Common myeloid progenitor, CD34-positive (primary cell): ENCODE data around the gene FNDC8. TPM values are rescaled to one million over a fixed set of nuclear protein-coding genes. Genes with fewer than 3 reads are reported as not detected.

Source experiments
- CTCF ChIA-PET: fragments of 350-600 bp; sonication (Branson Sonifier 250); formaldehyde crosslinking; loops from one replicate; lab custom pipeline; 2021; ENCODE audit warnings: antibody characterized with exemption; lab: Charles Lee
- POLR2A ChIA-PET: fragments of 350-600 bp; sonication (Branson Sonifier 250); formaldehyde crosslinking; loops from one replicate; lab custom pipeline; 2021; ENCODE audit warnings: antibody characterized with exemption; lab: Charles Lee
- DNase-seq, 3 donors: peaks; one replicate each; pipeline versions ENCODE4 v3.0.0 to v3.0.0-alpha.2; 2013
- H3K27ac ChIP-seq, 2 experiments: 1 replicate in 1 of 2; 2 replicates in 1 of 2; pipeline ENCODE4 v1.7.0; 2013; ENCODE audit warnings: inconsistent platforms in 2 of 2, low read length in 2 of 2, mild to moderate bottlenecking in 2 of 2, low read depth in 1 of 2, moderate library complexity in 1 of 2; ENCODE audit not compliant: severe bottlenecking in 2 of 2, insufficient read depth in 1 of 2, poor library complexity in 1 of 2
- H3K27me3 ChIP-seq, 5 experiments: replicated peaks in 2 of 5; 1 replicate in 3 of 5; 2 replicates in 2 of 5; pipeline versions ENCODE4 v1.6.1 to v1.7.0; 2013; ENCODE audit warnings: low read length in 4 of 5, mild to moderate bottlenecking in 2 of 5, moderate library complexity in 2 of 5, inconsistent platforms in 1 of 5; ENCODE audit not compliant: insufficient read depth in 5 of 5, control insufficient read depth in 4 of 5
- H3K36me3 ChIP-seq, 4 experiments: 1 replicate in 2 of 4; 2 replicates in 2 of 4; pipeline versions ENCODE4 v1.6.1 to v1.7.0; 2013; ENCODE audit warnings: low read length in 3 of 4, control low read depth in 1 of 4, mild to moderate bottlenecking in 1 of 4; ENCODE audit not compliant: control insufficient read depth in 4 of 4, insufficient read depth in 4 of 4
- H3K4me1 ChIP-seq, 4 experiments: 1 replicate in 3 of 4; 2 replicates in 1 of 4; pipeline versions ENCODE4 v1.6.1 to v1.7.1; 2013; ENCODE audit warnings: low read length in 3 of 4, mild to moderate bottlenecking in 3 of 4, control low read depth in 1 of 4, inconsistent platforms in 1 of 4, moderate library complexity in 1 of 4; ENCODE audit not compliant: control insufficient read depth in 4 of 4, insufficient read depth in 4 of 4; ENCODE audit errors: control extremely low read depth in 1 of 4
- H3K4me3 ChIP-seq, 7 experiments: 1 replicate in 4 of 7; 2 replicates in 3 of 7; pipeline versions ENCODE4 v1.5.1 to v1.7.0; 2013; ENCODE audit warnings: mild to moderate bottlenecking in 7 of 7, low read length in 6 of 7, moderate library complexity in 6 of 7, inconsistent platforms in 2 of 7, low read depth in 2 of 7, control low read depth in 1 of 7; ENCODE audit not compliant: insufficient read depth in 4 of 7, control insufficient read depth in 1 of 7; ENCODE audit errors: extremely low read depth in 1 of 7
- H3K9me3 ChIP-seq, 5 experiments: 1 replicate in 4 of 5; 2 replicates in 1 of 5; pipeline versions ENCODE4 v1.6.1 to v1.7.1; 2013; ENCODE audit warnings: low read length in 4 of 5, mild to moderate bottlenecking in 2 of 5, inconsistent platforms in 1 of 5, low read depth in 1 of 5, moderate library complexity in 1 of 5; ENCODE audit not compliant: control insufficient read depth in 4 of 5, insufficient read depth in 2 of 5; ENCODE audit errors: control extremely low read depth in 1 of 5
- WGBS: methylation state at CpG from one replicate; pipeline ENCODE4 v1.1.5; 2013; ENCODE audit not compliant: insufficient coverage; 5-methylcytosine and 5-hydroxymethylcytosine counted together
- polyA plus RNA-seq: library from polyadenylated mRNA; unstranded; fragments of 120-200 nt; gene quantifications from one replicate; pipeline ENCODE4 v1.2.1, GENCODE V29; 2013

The FNDC8 gene
- 0.25 TPM for polyA plus RNA-seq

GRCh38 chr17:35121315-35121714 is at the start of gene FNDC8:
Gene FNDC8, plus strand, starts transcription at chr17:35121615. Its CDS starts 79 bp downstream, at chr17:35121694.
- peaks cover 0 to 8% (median 5%) of the 10 kb centered on the region in 4 experiments for H3K36me3 ChIP-seq
- peaks cover 0 to 19% (median 16%) of the 10 kb centered on the region in 4 experiments for H3K4me1 ChIP-seq
- CTCF ChIA-PET = interaction anchor here (0.8 to 11.0 kb wide), 6 partner anchors 16 to 758 kb away, joined by 3 to 156 read pairs (median 4); no protein-coding TSS in a partner anchor
- DNase-seq = no peak
- POLR2A ChIA-PET = no interaction called here
- no peak within 1 kb of the TSS for H3K4me3 ChIP-seq
- no CpG with 5 or more reads among the region's 3 CpGs for WGBS
- H3K27me3 ChIP-seq = no peaks in the 10 kb centered on the region
- H3K27ac ChIP-seq = no peak within 1 kb of the TSS
- no peaks in the 10 kb centered on the region for H3K9me3 ChIP-seq

DNA sequence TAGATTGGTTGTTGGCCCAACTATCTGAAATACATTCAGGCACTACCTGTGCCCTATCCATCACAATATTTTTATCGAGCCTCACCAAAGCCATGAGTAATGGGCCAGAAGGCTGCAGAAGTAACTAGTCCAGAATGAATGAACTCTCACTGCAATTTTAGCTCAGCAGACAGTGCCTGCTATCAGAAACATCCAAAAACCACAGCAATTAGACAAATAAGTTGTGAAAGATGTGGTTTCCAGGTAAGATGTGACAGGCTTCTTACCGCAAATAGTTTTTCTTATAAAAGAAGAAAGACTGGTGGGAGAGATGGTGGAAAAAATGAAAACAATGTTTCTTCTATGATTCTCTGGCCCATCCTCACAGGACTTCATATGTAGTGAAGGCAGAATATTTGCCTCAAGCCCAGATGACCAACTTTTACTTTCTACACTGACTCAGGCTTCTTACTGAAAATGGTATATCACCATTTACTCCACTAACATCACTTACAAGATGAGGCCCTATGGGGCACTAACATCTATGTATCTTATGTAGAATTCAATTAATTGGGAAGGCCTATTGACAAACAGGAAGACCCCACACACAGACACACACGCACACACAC is 48.1 kb upstream of the FNDC8 start:
- H3K36me3 ChIP-seq = peaks cover 0 to 3% (median 2%) of the 10 kb centered on the region in 4 experiments
- H3K4me3 ChIP-seq = no peak overlapping the region
- 83% methylated on average over 1 of the region's 3 CpGs for WGBS
- ChIA-PET CTCF (interaction anchor here (0.8 kb wide), 1 partner anchor 9 kb away, joined by 3 read pairs; no protein-coding TSS in a partner anchor), POLR2A (no interaction called here)
- no peak overlapping the region for H3K27ac ChIP-seq
- H3K4me1 ChIP-seq = peaks cover 2 to 33% (median 8%) of the 10 kb centered on the region in 4 experiments
- DNase-seq = no peak
- H3K9me3 ChIP-seq = no peaks in the 10 kb centered on the region
- no peaks in the 10 kb centered on the region for H3K27me3 ChIP-seq

- Histone ChIP-seq H3K36me3 (peaks cover 0 to 3% (median 2%) of the 10 kb centered on the region in 4 experiments), H3K27me3 (no peaks in the 10 kb centered on the region), H3K9me3 (no peaks in the 10 kb centered on the region), H3K4me1 (peaks cover 0 to 24% (median 8%) of the 10 kb centered on the region in 4 experiments), H3K4me3 (no peak overlapping the region), H3K27ac (no peak overlapping the region)
- ChIA-PET POLR2A (interaction anchor here (1.0 to 1.2 kb wide), 2 partner anchors 10 kb away, joined by 3 read pairs; no protein-coding TSS in a partner anchor), CTCF (interaction anchor here (0.8 kb wide), 1 partner anchor 8 kb away, joined by 3 read pairs; no protein-coding TSS in a partner anchor)
- 93% methylated on average over 2 of the region's 5 CpGs for WGBS
- DNase-seq = peak in 1 of 3 donors; percentile 22
These were observed 47.3 kb upstream of the FNDC8 start for GRCh38 chr17:35073991-35074627.

DNA sequence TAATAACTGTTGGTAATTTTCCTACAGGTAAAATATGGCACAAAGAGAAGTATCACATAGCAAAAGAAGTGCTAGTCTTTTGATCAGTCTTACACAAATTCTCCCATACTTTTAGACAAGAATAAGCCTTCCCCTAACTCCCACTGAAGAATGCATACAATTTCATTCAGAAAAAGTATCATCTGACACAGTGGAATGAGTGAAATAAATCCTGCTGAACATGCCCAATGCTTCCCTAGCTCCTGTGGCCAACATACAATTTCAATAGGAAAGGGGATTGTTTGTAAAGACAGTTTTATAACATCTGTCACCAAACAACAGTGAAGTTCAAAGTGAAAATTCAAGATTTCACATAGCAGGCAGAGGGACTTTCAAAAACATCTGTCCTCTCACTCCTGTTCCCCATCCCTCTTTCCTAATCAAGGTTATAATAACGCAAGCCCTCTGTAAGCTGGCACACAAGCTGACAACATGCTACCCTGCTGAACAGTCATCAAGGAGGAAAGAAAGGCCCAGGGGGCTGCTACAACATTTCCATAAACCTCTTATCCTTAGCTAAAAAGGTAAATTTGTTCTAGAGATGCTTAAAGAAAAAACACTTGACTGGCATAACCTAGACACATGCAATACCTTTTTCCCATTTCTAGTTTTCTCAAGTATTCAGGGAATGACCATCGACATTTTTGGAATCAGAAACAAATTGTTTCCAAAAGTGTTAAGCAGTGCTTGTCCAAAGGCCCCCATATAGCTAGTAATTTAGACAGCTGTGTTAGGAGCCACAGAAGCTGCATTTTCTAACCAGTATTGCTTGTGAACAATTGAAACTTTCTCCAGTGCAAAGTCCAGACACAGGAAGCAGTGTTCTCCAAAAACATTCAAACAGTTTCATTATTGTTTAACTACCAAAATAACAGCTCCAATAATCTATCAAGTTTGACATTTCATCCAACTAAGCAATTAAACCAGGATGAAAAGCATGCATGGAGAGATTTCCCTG is 46.4 kb upstream of the FNDC8 start:
- no peak for DNase-seq
- H3K36me3 ChIP-seq = peaks cover 0 to 3% (median 2%) of the 10 kb centered on the region in 4 experiments
- WGBS = 91% methylated on average over 1 of the region's 2 CpGs
- ChIA-PET POLR2A (interaction anchor here (1.0 to 1.2 kb wide), 3 partner anchors 9 to 13 kb away, joined by 3 to 4 read pairs (median 3); no protein-coding TSS in a partner anchor), CTCF (no interaction called here)
- H3K9me3 ChIP-seq = no peaks in the 10 kb centered on the region
- no peaks in the 10 kb centered on the region for H3K27me3 ChIP-seq
- peaks cover 0 to 24% (median 8%) of the 10 kb centered on the region in 4 experiments for H3K4me1 ChIP-seq
- no peak overlapping the region for H3K27ac ChIP-seq
- H3K4me3 ChIP-seq = no peak overlapping the region

- Histone ChIP-seq H3K4me3 (no peak overlapping the region), H3K36me3 (peaks cover 0 to 2% (median 0%) of the 10 kb centered on the region in 4 experiments), H3K27ac (no peak overlapping the region), H3K4me1 (peaks cover 0 to 38% (median 11%) of the 10 kb centered on the region in 4 experiments), H3K9me3 (no peaks in the 10 kb centered on the region), H3K27me3 (no peaks in the 10 kb centered on the region)
- DNase-seq = no peak
- ChIA-PET POLR2A (no interaction called here), CTCF (interaction anchor here (1.4 to 1.7 kb wide), 2 partner anchors 11 to 78 kb away, joined by 4 to 5 read pairs; no protein-coding TSS in a partner anchor)
- WGBS = no CpG with 5 or more reads among the region's 1 CpG
These were observed 44.5 kb upstream of the FNDC8 start for GRCh38 chr17:35076874-35077273.

- no peaks in the 10 kb centered on the region for H3K9me3 ChIP-seq
- no peaks in the 10 kb centered on the region for H3K36me3 ChIP-seq
- DNase-seq = no peak
- ChIA-PET POLR2A (no interaction called here), CTCF (interaction anchor here (1.5 to 2.7 kb wide), 4 partner anchors 10 to 64 kb away, joined by 3 to 8 read pairs (median 4); no protein-coding TSS in a partner anchor)
- H3K4me3 ChIP-seq = no peak overlapping the region
- no peaks in the 10 kb centered on the region for H3K27me3 ChIP-seq
- peaks cover 0 to 33% (median 8%) of the 10 kb centered on the region in 4 experiments for H3K4me1 ChIP-seq
- H3K27ac ChIP-seq = no peak overlapping the region
- no CpG with 5 or more reads among the region's 1 CpG for WGBS
These were observed 41.6 kb upstream of the FNDC8 start for GRCh38 chr17:35079547-35080423.
